A549 (cell line): ENCODE data around the gene EFHC1. TPM values are rescaled to one million over a fixed set of nuclear protein-coding genes. Genes with fewer than 3 reads are reported as not detected.

Experiments used
- ATAC-seq, 2 experiments: fragments of 200-7000 bp in 1 of 2; fragments of >200 bp in 1 of 2; cut with Nextera tagmentation in 1 of 2; cut with Tn5 transposase in 1 of 2; 3 replicates each; pipeline versions ENCODE4 v1.8.0 to v1.9.1; 2018 to 2020; ENCODE audit warnings: mild to moderate bottlenecking in 1 of 2, moderate library complexity in 1 of 2
- CTCF ChIA-PET: fragments of 300-600 bp; sonication (Branson Sonifier 250); formaldehyde crosslinking; extraction: SDS; loops from one replicate; lab custom pipeline; 2021; ENCODE audit warnings: antibody characterized with exemption, inconsistent platforms; lab: Yijun Ruan, JAX
- POLR2A ChIA-PET: fragments of 350-600 bp; formaldehyde crosslinking; extraction: SDS; loops from one replicate; lab custom pipeline; 2021; ENCODE audit warnings: antibody characterized with exemption, inconsistent platforms; lab: Yijun Ruan, JAX
- DNase-seq, 2 experiments: peaks; one replicate each; pipeline versions ENCODE4 v3.0.0 to v3.0.0-alpha.2; 2011 to 2016; ENCODE audit warnings: low read depth in 1 of 2, low spot score in 1 of 2
- FAIRE-seq: peaks from 2 replicates; lab custom pipeline; 2011; peaks lifted over from hg19 to GRCh38; lab: Jason Lieb, UNC
- H3K27ac ChIP-seq, 2 experiments: fragments of >200 bp; sonication (Bioruptor Twin); formaldehyde crosslinking; 3 replicates each; pipeline ENCODE4 v1.5.1; 2016 to 2017
- H3K4me1 ChIP-seq: fragments of >200 bp; sonication (Bioruptor Twin); formaldehyde crosslinking; 3 replicates; pipeline ENCODE4 v1.6.1; 2016
- H3K4me2 ChIP-seq: fragments of >200 bp; sonication (Bioruptor Twin); formaldehyde crosslinking; 3 replicates; pipeline ENCODE4 v1.6.1; 2016
- H3K4me3 ChIP-seq: fragments of >200 bp; sonication (Bioruptor Twin); formaldehyde crosslinking; 3 replicates; pipeline ENCODE4 v1.5.1; 2016
- H3K9me3 ChIP-seq: fragments of >200 bp; sonication (Bioruptor Twin); formaldehyde crosslinking; 3 replicates; pipeline ENCODE4 v1.6.1; 2016
- BHLHE40 ChIP-seq: IDR thresholded peaks from 2 replicates; pipeline ENCODE4 v1.6.1; 2012; ENCODE audit warnings: low read depth, low read length, inconsistent platforms
- CBX8 ChIP-seq: fragments of 200-600 bp; sonication (generic); IDR thresholded peaks from 2 replicates; pipeline ENCODE4 v1.6.1; 2016
- CHD2 ChIP-seq: fragments of 150-350 bp; IDR thresholded peaks from 2 replicates; pipeline ENCODE4 v1.6.1; 2014; ENCODE audit warnings: low read length; ENCODE audit not compliant: partially characterized antibody
- CHD4 ChIP-seq: fragments of 200-600 bp; sonication (generic); IDR thresholded peaks from 2 replicates; pipeline ENCODE4 v1.6.1; 2016; ENCODE audit warnings: antibody characterized with exemption, mild to moderate bottlenecking, borderline replicate concordance
- CTCF ChIP-seq: fragments of >200 bp; sonication (Bioruptor Twin); formaldehyde crosslinking; IDR thresholded peaks from 3 replicates; pipeline ENCODE4 v1.5.1; 2016
- E2F6 ChIP-seq: IDR thresholded peaks from 2 replicates; pipeline ENCODE4 v1.6.1; 2012; ENCODE audit warnings: low read depth, borderline replicate concordance
- EHF ChIP-seq: fragments of 250-450 bp; sonication (Bioruptor Pico); IDR thresholded peaks from 2 replicates; pipeline ENCODE4 v1.5.0; 2020; ENCODE audit warnings: mild to moderate bottlenecking
- ESRRA ChIP-seq: fragments of 150-350 bp; IDR thresholded peaks from 2 replicates; pipeline ENCODE4 v1.6.1; 2014; ENCODE audit warnings: mild to moderate bottlenecking, low read length, borderline replicate concordance
- FOXS1 ChIP-seq: fragments of 250-450 bp; sonication (Bioruptor Pico); IDR thresholded peaks from 2 replicates; pipeline ENCODE4 v1.5.0; 2020; ENCODE audit warnings: mild to moderate bottlenecking, moderate library complexity
- HES2 ChIP-seq: fragments of >200 bp; sonication (Bioruptor Twin); formaldehyde crosslinking; IDR thresholded peaks from 2 replicates; pipeline ENCODE4 v1.6.1; 2016
- HEYL ChIP-seq: fragments of 250-450 bp; sonication (Bioruptor Pico); IDR thresholded peaks from 2 replicates; pipeline ENCODE4 v1.8.0; 2021; ENCODE audit warnings: mild to moderate bottlenecking, moderate library complexity
- HOXA7 ChIP-seq: fragments of 250-450 bp; sonication (Bioruptor Pico); IDR thresholded peaks from 2 replicates; pipeline ENCODE4 v1.5.0; 2020; ENCODE audit warnings: mild to moderate bottlenecking, moderate library complexity
- HOXB13 ChIP-seq: fragments of 250-450 bp; sonication (Bioruptor Pico); IDR thresholded peaks from 2 replicates; pipeline ENCODE4 v1.5.0; 2020; ENCODE audit warnings: low read depth, mild to moderate bottlenecking, moderate library complexity
- HOXB5 ChIP-seq: fragments of 250-450 bp; sonication (Bioruptor Pico); IDR thresholded peaks from 2 replicates; pipeline ENCODE4 v1.5.0; 2020; ENCODE audit warnings: mild to moderate bottlenecking, moderate library complexity
- JUN ChIP-seq, 2 experiments: fragments of >200 bp; sonication (Bioruptor Twin); formaldehyde crosslinking; IDR thresholded peaks; 2 replicates in 1 of 2; 3 replicates in 1 of 2; pipeline ENCODE4 v1.6.1; 2016 to 2017
- MAX ChIP-seq: IDR thresholded peaks from 2 replicates; pipeline ENCODE4 v1.6.1; 2012
- MAZ ChIP-seq: fragments of 150-350 bp; IDR thresholded peaks from 2 replicates; pipeline ENCODE4 v1.6.1; 2014; ENCODE audit warnings: antibody characterized with exemption, low read depth, low read length, borderline replicate concordance
- POLR2A ChIP-seq: IDR thresholded peaks from 2 replicates; pipeline ENCODE4 v1.6.1; 2012; ENCODE audit warnings: mild to moderate bottlenecking, low read length
- RAD21 ChIP-seq, 2 experiments: fragments of >200 bp in 1 of 2; sonication (Bioruptor Twin) in 1 of 2; formaldehyde crosslinking in 1 of 2; IDR thresholded peaks in 1 of 2; conservative IDR thresholded peaks in 1 of 2; 2 replicates in 1 of 2; 3 replicates in 1 of 2; pipeline ENCODE4 v1.6.1; 2012 to 2018; ENCODE audit warnings: inconsistent platforms in 1 of 2
- REST ChIP-seq: fragments of 200-600 bp; sonication (generic); IDR thresholded peaks from 2 replicates; pipeline ENCODE4 v1.6.1; 2016; ENCODE audit warnings: antibody characterized with exemption, mild to moderate bottlenecking, moderate library complexity
- RFX5 ChIP-seq: fragments of 450-650 bp; IDR thresholded peaks from 2 replicates; pipeline ENCODE4 v1.7.1; 2014; ENCODE audit warnings: antibody characterized with exemption, mild to moderate bottlenecking, moderate library complexity
- RNF2 ChIP-seq: fragments of 200-600 bp; sonication (generic); IDR thresholded peaks from 2 replicates; pipeline ENCODE4 v1.6.1; 2016; ENCODE audit warnings: low read depth, mild to moderate bottlenecking, antibody characterized with exemption, moderate library complexity, borderline replicate concordance
- SMC3 ChIP-seq: fragments of >200 bp; sonication (Bioruptor Twin); formaldehyde crosslinking; IDR thresholded peaks from 3 replicates; pipeline ENCODE4 v1.6.1; 2018; ENCODE audit warnings: inconsistent platforms
- TP53 ChIP-seq: fragments of 250-450 bp; sonication (Bioruptor Pico); IDR thresholded peaks from 2 replicates; pipeline ENCODE4 v1.5.0; 2021; ENCODE audit warnings: mild to moderate bottlenecking, moderate library complexity
- ZC3H11A ChIP-seq: fragments of 450-650 bp; IDR thresholded peaks from 2 replicates; pipeline ENCODE4 v1.6.1; 2014; ENCODE audit warnings: antibody characterized with exemption, mild to moderate bottlenecking
- ZFP36 ChIP-seq: fragments of 450-650 bp; IDR thresholded peaks from 2 replicates; pipeline ENCODE4 v1.6.1; 2014; ENCODE audit warnings: borderline replicate concordance; ENCODE audit not compliant: partially characterized antibody
- ZNF302 ChIP-seq: fragments of 250-450 bp; sonication (Bioruptor Pico); IDR thresholded peaks from 2 replicates; pipeline ENCODE4 v1.9.0; 2021; ENCODE audit warnings: inconsistent platforms, mild to moderate bottlenecking, moderate library complexity
- WGBS: methylation state at CpG from one replicate; pipeline ENCODE4 v1.1.6; 2017; ENCODE audit errors: missing lambda C conversion rate; 5-methylcytosine and 5-hydroxymethylcytosine counted together
- polyA plus RNA-seq, 4 experiments: library from polyadenylated mRNA; depleted of rRNA in 3 of 4; stranded (reverse); fragments of >200 nt; fragmentation: RNase III in 1 of 4; extraction: RNeasy Plus Mini Kit Qiagen cat#74134 plus additional on column Dnase treatment in 1 of 4; gene quantifications; 2 replicates in 3 of 4; 3 replicates in 1 of 4; pipeline ENCODE4 v1.2.3, GENCODE V29; 2011 to 2017

Gene EFHC1
- polyA plus RNA-seq, 2 of the 4 experiments (the other 2 are of a cell fraction): 14.0 to 46.7 TPM

GRCh38 chr6:52552278-52552643 lies 132.1 kb downstream of the EFHC1 start:
- 74% methylated on average over 5 of the region's 6 CpGs for WGBS
- ATAC-seq: peak; percentile 25 to 56; a peak in 4 of 6 replicates
- POLR2A ChIA-PET: interaction anchor here (0.6 kb wide), 1 partner anchor 48 kb away, joined by 3 read pairs; no protein-coding TSS in a partner anchor

GRCh38 chr6:52553158-52553557 lies 133.0 kb downstream of the EFHC1 start:
- no peak for TF ChIP-seq CTCF
- TF ChIP-seq EHF: no peak
- TF ChIP-seq MAZ: no peak
- no peak for TF ChIP-seq RFX5
- TF ChIP-seq HOXA7 (CRISPR knock-in tag): no peak
- no peak for TF ChIP-seq RAD21 (conservative IDR thresholded peaks at IDR 0.05 in 1 of 2, IDR thresholded peaks at IDR 0.05 in 1 of 2)
- TF ChIP-seq CHD2: no peak
- TF ChIP-seq ESRRA: no peak
- no peak for TF ChIP-seq FOXS1
- TF ChIP-seq MAX: no peak
- POLR2A ChIA-PET: no interaction called here
- WGBS: 100% methylated on average over 1 of the region's 1 CpG
- Histone ChIP-seq H3K4me2 (no peak overlapping the region), H3K4me1 (peaks cover 59% of the 10 kb centered on the region), H3K9me3 (no peaks in the 10 kb centered on the region), H3K27ac (peak overlapping the region in 1 of 2 experiments; percentile 45; a peak in 2 of 6 replicates), H3K4me3 (no peak overlapping the region)
- FAIRE-seq (no peak), ATAC-seq (no peak), DNase-seq (no peak)
- CTCF ChIA-PET: interaction anchor here (1.0 to 2.0 kb wide), 2 partner anchors 13 to 24 kb away, joined by 3 to 5 read pairs; partner anchors contain the start of gene TRAM2

More at GRCh38 chr6:52552278-52552643, 132.1 kb downstream of the EFHC1 start:
- DNase-seq (no peak), FAIRE-seq (no peak)
- Histone ChIP-seq H3K4me1 (peaks cover 68% of the 10 kb centered on the region), H3K4me2 (peak overlapping the region; percentile 78), H3K4me3 (no peak overlapping the region), H3K9me3 (no peaks in the 10 kb centered on the region), H3K27ac (peak overlapping the region; percentile 63 to 77)
- CTCF ChIA-PET: interaction anchor here (0.6 to 2.1 kb wide), 4 partner anchors 14 to 856 kb away, joined by 3 to 6 read pairs (median 4); partner anchors contain the start of gene TRAM2
- TF ChIP-seq CHD4 (no peak), SMC3 (no peak), HEYL (no peak), ZNF302 (CRISPR knock-in tag) (no peak), JUN (IDR thresholded peaks at IDR 0.05) (no peak), ESRRA (no peak), E2F6 (no peak), CBX8 (no peak), HOXB13 (CRISPR knock-in tag) (no peak), BHLHE40 (no peak)

GRCh38 chr6:52553719-52554118 lies 133.6 kb downstream of the EFHC1 start:
- FAIRE-seq (no peak), ATAC-seq (no peak), DNase-seq (no peak)
- no peak overlapping the region for H3K4me3 ChIP-seq
- peak overlapping the region in 1 of 2 experiments; percentile 45; a peak in 2 of 6 replicates for H3K27ac ChIP-seq
- CTCF ChIA-PET: interaction anchor here (0.7 kb wide), 1 partner anchor 13 kb away, joined by 4 read pairs; no protein-coding TSS in a partner anchor
- H3K4me2 ChIP-seq: no peak overlapping the region
- 80% methylated on average over 2 of the region's 2 CpGs for WGBS
- POLR2A ChIA-PET: no interaction called here
- H3K4me1 ChIP-seq: peaks cover 53% of the 10 kb centered on the region
- H3K9me3 ChIP-seq: no peaks in the 10 kb centered on the region
- no peak for TF ChIP-seq HOXB5 (CRISPR knock-in tag)
- TF ChIP-seq MAX: no peak
- TF ChIP-seq RNF2: no peak
- no peak for TF ChIP-seq POLR2A
- TF ChIP-seq TP53 (CRISPR knock-in tag): no peak
- no peak for TF ChIP-seq REST
- TF ChIP-seq HES2: no peak
- TF ChIP-seq ZC3H11A: no peak
- TF ChIP-seq ZFP36: no peak
